A549 (cell line): ENCODE results near the gene TTLL9. TPM values are rescaled to one million over a fixed set of nuclear protein-coding genes. Genes with fewer than 3 reads are reported as not detected.

Experiments used
- ATAC-seq, 2 experiments: fragments of 200-7000 bp in 1 of 2; fragments of >200 bp in 1 of 2; cut with Nextera tagmentation in 1 of 2; cut with Tn5 transposase in 1 of 2; 3 replicates each; pipeline versions ENCODE4 v1.8.0 to v1.9.1; 2018 to 2020; ENCODE audit warnings: mild to moderate bottlenecking in 1 of 2, moderate library complexity in 1 of 2
- CTCF ChIA-PET: fragments of 300-600 bp; sonication (Branson Sonifier 250); formaldehyde crosslinking; extraction: SDS; loops from one replicate; lab custom pipeline; 2021; ENCODE audit warnings: antibody characterized with exemption, inconsistent platforms; lab: Yijun Ruan, JAX
- POLR2A ChIA-PET: fragments of 350-600 bp; formaldehyde crosslinking; extraction: SDS; loops from one replicate; lab custom pipeline; 2021; ENCODE audit warnings: antibody characterized with exemption, inconsistent platforms; lab: Yijun Ruan, JAX
- DNase-seq, 2 experiments: peaks; one replicate each; pipeline versions ENCODE4 v3.0.0 to v3.0.0-alpha.2; 2011 to 2016; ENCODE audit warnings: low read depth in 1 of 2, low spot score in 1 of 2
- FAIRE-seq: peaks from 2 replicates; lab custom pipeline; 2011; peaks lifted over from hg19 to GRCh38; lab: Jason Lieb, UNC
- H3K27ac ChIP-seq, 2 experiments: fragments of >200 bp; sonication (Bioruptor Twin); formaldehyde crosslinking; 3 replicates each; pipeline ENCODE4 v1.5.1; 2016 to 2017
- H3K4me1 ChIP-seq: fragments of >200 bp; sonication (Bioruptor Twin); formaldehyde crosslinking; 3 replicates; pipeline ENCODE4 v1.6.1; 2016
- H3K4me2 ChIP-seq: fragments of >200 bp; sonication (Bioruptor Twin); formaldehyde crosslinking; 3 replicates; pipeline ENCODE4 v1.6.1; 2016
- H3K4me3 ChIP-seq: fragments of >200 bp; sonication (Bioruptor Twin); formaldehyde crosslinking; 3 replicates; pipeline ENCODE4 v1.5.1; 2016
- H3K9me3 ChIP-seq: fragments of >200 bp; sonication (Bioruptor Twin); formaldehyde crosslinking; 3 replicates; pipeline ENCODE4 v1.6.1; 2016
- CEBPB ChIP-seq, 2 experiments: fragments of >200 bp in 1 of 2; sonication (Bioruptor Twin) in 1 of 2; formaldehyde crosslinking in 1 of 2; IDR thresholded peaks; 2 replicates each; pipeline ENCODE4 v1.6.1; 2012 to 2016
- CTCF ChIP-seq: fragments of >200 bp; sonication (Bioruptor Twin); formaldehyde crosslinking; IDR thresholded peaks from 3 replicates; pipeline ENCODE4 v1.5.1; 2016
- ESRRA ChIP-seq: fragments of 150-350 bp; IDR thresholded peaks from 2 replicates; pipeline ENCODE4 v1.6.1; 2014; ENCODE audit warnings: mild to moderate bottlenecking, low read length, borderline replicate concordance
- FOSB ChIP-seq: fragments of 250-450 bp; sonication (Bioruptor Pico); IDR thresholded peaks from 2 replicates; pipeline ENCODE4 v1.5.0; 2020; ENCODE audit warnings: mild to moderate bottlenecking, moderate library complexity
- FOXS1 ChIP-seq: fragments of 250-450 bp; sonication (Bioruptor Pico); IDR thresholded peaks from 2 replicates; pipeline ENCODE4 v1.5.0; 2020; ENCODE audit warnings: mild to moderate bottlenecking, moderate library complexity
- GATA3 ChIP-seq: IDR thresholded peaks from 2 replicates; pipeline ENCODE4 v1.6.1; 2012; ENCODE audit warnings: borderline replicate concordance
- HES2 ChIP-seq: fragments of >200 bp; sonication (Bioruptor Twin); formaldehyde crosslinking; IDR thresholded peaks from 2 replicates; pipeline ENCODE4 v1.6.1; 2016
- HEYL ChIP-seq: fragments of 250-450 bp; sonication (Bioruptor Pico); IDR thresholded peaks from 2 replicates; pipeline ENCODE4 v1.8.0; 2021; ENCODE audit warnings: mild to moderate bottlenecking, moderate library complexity
- HMGXB4 ChIP-seq: fragments of 250-450 bp; sonication (Bioruptor Pico); IDR thresholded peaks from 2 replicates; pipeline ENCODE4 v1.5.0; 2021; ENCODE audit warnings: mild to moderate bottlenecking, moderate library complexity, borderline replicate concordance
- HOXB13 ChIP-seq: fragments of 250-450 bp; sonication (Bioruptor Pico); IDR thresholded peaks from 2 replicates; pipeline ENCODE4 v1.5.0; 2020; ENCODE audit warnings: low read depth, mild to moderate bottlenecking, moderate library complexity
- JUN ChIP-seq, 2 experiments: fragments of >200 bp; sonication (Bioruptor Twin); formaldehyde crosslinking; IDR thresholded peaks; 2 replicates in 1 of 2; 3 replicates in 1 of 2; pipeline ENCODE4 v1.6.1; 2016 to 2017
- KDM5A ChIP-seq: fragments of 200-600 bp; sonication (generic); IDR thresholded peaks from 2 replicates; pipeline ENCODE4 v1.6.1; 2016; ENCODE audit warnings: antibody characterized with exemption, mild to moderate bottlenecking
- MAX ChIP-seq: IDR thresholded peaks from 2 replicates; pipeline ENCODE4 v1.6.1; 2012
- NFE2L2 ChIP-seq: fragments of 150-350 bp; conservative IDR thresholded peaks from 2 replicates; pipeline ENCODE4 v1.6.1; 2014; ENCODE audit warnings: low read length
- NPAS2 ChIP-seq: fragments of 250-450 bp; sonication (Bioruptor Pico); IDR thresholded peaks from 2 replicates; pipeline ENCODE4 v1.8.0; 2022; ENCODE audit warnings: mild to moderate bottlenecking, moderate library complexity, borderline replicate concordance
- NR3C1 ChIP-seq: fragments of >200 bp; sonication (Bioruptor Twin); formaldehyde crosslinking; IDR thresholded peaks from 3 replicates; pipeline ENCODE4 v1.6.1; 2017
- PHF8 ChIP-seq: fragments of 200-600 bp; sonication (generic); IDR thresholded peaks from 2 replicates; pipeline ENCODE4 v1.6.1; 2016; ENCODE audit warnings: low read depth, mild to moderate bottlenecking, antibody characterized with exemption, moderate library complexity, borderline replicate concordance
- POLR2A ChIP-seq: IDR thresholded peaks from 2 replicates; pipeline ENCODE4 v1.6.1; 2012; ENCODE audit warnings: mild to moderate bottlenecking, low read length
- POLR2AphosphoS2 ChIP-seq: conservative IDR thresholded peaks from 2 replicates; pipeline ENCODE4 v1.6.1; 2012; ENCODE audit warnings: low read length, improper control_type of control experiment, inconsistent platforms
- RCOR1 ChIP-seq: fragments of 150-350 bp; IDR thresholded peaks from 2 replicates; pipeline ENCODE4 v1.6.1; 2014; ENCODE audit warnings: antibody characterized with exemption, low read length, low read depth
- RFX5 ChIP-seq: fragments of 450-650 bp; IDR thresholded peaks from 2 replicates; pipeline ENCODE4 v1.7.1; 2014; ENCODE audit warnings: antibody characterized with exemption, mild to moderate bottlenecking, moderate library complexity
- SMC3 ChIP-seq: fragments of >200 bp; sonication (Bioruptor Twin); formaldehyde crosslinking; IDR thresholded peaks from 3 replicates; pipeline ENCODE4 v1.6.1; 2018; ENCODE audit warnings: inconsistent platforms
- SREBF2 ChIP-seq: fragments of 450-650 bp; IDR thresholded peaks from 2 replicates; pipeline ENCODE4 v1.6.1; 2014; ENCODE audit warnings: mild to moderate bottlenecking, moderate library complexity
- USF2 ChIP-seq: fragments of 450-650 bp; IDR thresholded peaks from 2 replicates; pipeline ENCODE4 v1.6.1; 2014; ENCODE audit warnings: antibody characterized with exemption
- ZFP36 ChIP-seq: fragments of 450-650 bp; IDR thresholded peaks from 2 replicates; pipeline ENCODE4 v1.6.1; 2014; ENCODE audit warnings: borderline replicate concordance; ENCODE audit not compliant: partially characterized antibody
- ZNF302 ChIP-seq: fragments of 250-450 bp; sonication (Bioruptor Pico); IDR thresholded peaks from 2 replicates; pipeline ENCODE4 v1.9.0; 2021; ENCODE audit warnings: inconsistent platforms, mild to moderate bottlenecking, moderate library complexity
- WGBS: methylation state at CpG from one replicate; pipeline ENCODE4 v1.1.6; 2017; ENCODE audit errors: missing lambda C conversion rate; 5-methylcytosine and 5-hydroxymethylcytosine counted together
- polyA plus RNA-seq, 4 experiments: library from polyadenylated mRNA; depleted of rRNA in 3 of 4; stranded (reverse); fragments of >200 nt; fragmentation: RNase III in 1 of 4; extraction: RNeasy Plus Mini Kit Qiagen cat#74134 plus additional on column Dnase treatment in 1 of 4; gene quantifications; 2 replicates in 3 of 4; 3 replicates in 1 of 4; pipeline ENCODE4 v1.2.3, GENCODE V29; 2011 to 2017

Gene TTLL9
- polyA plus RNA-seq, 2 of the 4 experiments (the other 2 are of a cell fraction) = 0.06 to 0.15 TPM

DNA sequence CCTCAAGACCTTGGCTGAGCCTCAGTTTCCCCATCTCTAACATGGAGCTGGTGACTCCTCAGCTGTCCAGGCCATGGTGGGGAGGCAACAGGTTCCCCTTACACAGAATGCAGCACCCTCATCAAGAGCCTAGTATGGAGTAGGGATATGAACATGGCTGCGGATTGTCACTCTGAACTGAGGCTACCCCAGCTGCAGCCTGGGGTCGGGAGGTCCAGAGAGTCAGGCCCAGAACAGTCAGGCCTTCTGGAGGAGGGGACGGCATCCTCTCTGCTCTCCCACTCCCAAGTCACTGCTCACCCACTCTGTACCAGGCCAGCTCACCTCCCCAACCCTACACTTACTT lies 23.7 kb upstream of the TTLL9 start:
- no peak overlapping the region for H3K4me2 ChIP-seq
- H3K27ac ChIP-seq = no peak overlapping the region
- no peaks in the 10 kb centered on the region for H3K9me3 ChIP-seq
- CTCF ChIA-PET = interaction anchor here (0.6 to 14.7 kb wide), 46 partner anchors 6 to 597 kb away, joined by 3 to 145 read pairs (median 4); partner anchors contain the start of genes DUSP15, MYLK2, PDRG1 and TTLL9
- TF ChIP-seq KDM5A (no peak), HEYL (CRISPR knock-in tag) (no peak), NPAS2 (CRISPR knock-in tag) (no peak), CEBPB (IDR thresholded peaks at IDR 0.05) (no peak), FOSB (no peak), PHF8 (no peak), HOXB13 (CRISPR knock-in tag) (no peak), ZFP36 (no peak), SREBF2 (no peak), SMC3 (no peak), GATA3 (no peak), FOXS1 (CRISPR knock-in tag) (no peak), HMGXB4 (CRISPR knock-in tag) (no peak), JUN (IDR thresholded peaks at IDR 0.05) (no peak)
- POLR2A ChIA-PET = interaction anchor here (1.1 kb wide), 1 partner anchor 9 kb away, joined by 5 read pairs; no protein-coding TSS in a partner anchor
- H3K4me1 ChIP-seq = peaks cover 44% of the 10 kb centered on the region
- FAIRE-seq = no peak
- DNase-seq = no peak
- WGBS = 33% methylated on average over 3 of the region's 3 CpGs
- ATAC-seq = no peak
- H3K4me3 ChIP-seq = no peak overlapping the region

DNA sequence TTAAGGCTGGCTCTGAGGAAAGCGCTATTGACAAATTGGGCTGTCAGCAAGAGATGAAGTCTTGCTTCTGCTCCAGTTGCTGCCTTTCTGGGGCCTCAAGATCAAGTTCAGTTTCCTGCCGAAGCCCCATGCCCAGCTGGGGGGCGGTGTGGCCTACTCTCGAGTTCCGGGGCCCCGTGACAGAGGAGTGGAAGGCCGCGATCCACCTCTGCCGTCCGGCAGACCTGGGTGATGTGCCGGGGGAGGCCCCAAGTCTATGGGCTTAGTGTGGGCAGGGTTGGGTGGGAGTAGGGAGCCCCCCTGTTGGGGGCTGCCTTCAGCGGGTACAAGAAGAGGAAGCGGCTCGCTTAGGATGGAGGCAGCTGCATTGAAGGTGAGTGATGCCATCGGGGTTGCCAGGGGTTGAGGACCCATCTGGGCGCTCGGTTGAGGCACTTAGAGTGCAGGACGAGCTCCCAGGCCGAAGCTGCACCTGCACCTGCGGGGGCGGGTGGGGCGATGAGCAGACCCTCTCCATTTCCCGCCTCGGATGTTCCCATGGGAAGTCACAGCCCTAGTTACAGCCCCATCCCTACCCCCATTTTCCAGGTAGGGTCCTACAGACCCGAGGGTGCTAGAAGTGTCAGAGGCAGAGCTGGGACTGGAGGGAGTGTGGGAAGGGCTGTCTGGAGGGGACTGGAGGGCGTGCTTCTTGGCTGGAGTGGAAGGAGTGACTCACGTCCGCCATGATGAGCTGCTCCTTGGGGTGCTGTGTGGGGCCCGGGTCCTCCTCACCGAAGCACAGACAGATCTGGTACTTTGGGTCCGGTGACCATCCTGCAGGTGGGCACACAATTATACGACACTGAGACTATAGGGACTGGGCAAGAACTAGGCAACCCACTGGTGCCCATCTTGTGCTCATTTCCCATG lies 22.1 kb upstream of the TTLL9 start:
- DNase-seq (no peak), ATAC-seq (no peak), FAIRE-seq (no peak)
- Histone ChIP-seq H3K4me3 (no peak overlapping the region), H3K9me3 (no peaks in the 10 kb centered on the region), H3K4me2 (no peak overlapping the region), H3K4me1 (peaks cover 28% of the 10 kb centered on the region), H3K27ac (no peak overlapping the region)
- CTCF ChIA-PET = interaction anchor here (0.9 to 6.2 kb wide), 11 partner anchors 11 to 243 kb away, joined by 3 to 125 read pairs (median 21); partner anchors contain the start of genes MYLK2 and PDRG1
- WGBS = 63% methylated on average over 21 of the region's 32 CpGs
- POLR2A ChIA-PET = no interaction called here
- no peak for TF ChIP-seq ESRRA
- TF ChIP-seq CEBPB (IDR thresholded peaks at IDR 0.05) = no peak
- no peak for TF ChIP-seq GATA3
- no peak for TF ChIP-seq FOSB
- TF ChIP-seq HES2 = no peak
- TF ChIP-seq HMGXB4 (CRISPR knock-in tag) = no peak
- TF ChIP-seq POLR2A = no peak
- TF ChIP-seq NR3C1 = no peak
- no peak for TF ChIP-seq POLR2AphosphoS2
- no peak for TF ChIP-seq SREBF2
- no peak for TF ChIP-seq CTCF
- no peak for TF ChIP-seq ZNF302 (CRISPR knock-in tag)
- TF ChIP-seq RFX5 = no peak
- TF ChIP-seq NPAS2 (CRISPR knock-in tag) = no peak
- no peak for TF ChIP-seq PHF8
- TF ChIP-seq USF2 = no peak
- TF ChIP-seq RCOR1 = no peak
- no peak for TF ChIP-seq MAX
- no peak for TF ChIP-seq NFE2L2
